Keratinocyte (primary cell): ENCODE data around the gene ALDH3B2. TPM values are rescaled to one million over a fixed set of nuclear protein-coding genes. Genes with fewer than 3 reads are reported as not detected.

Experiments
- DNase-seq: peaks from one replicate; pipeline ENCODE4 v3.0.0-alpha.2; 2011; ENCODE audit warnings: low read depth, missing footprints, low spot score
- FAIRE-seq: peaks from 2 replicates; lab custom pipeline; 2011; peaks lifted over from hg19 to GRCh38; lab: Jason Lieb, UNC
- H2AFZ ChIP-seq: 2 replicates; pipeline ENCODE4 v1.6.0; 2012; ENCODE audit warnings: low read length, control low read depth, inconsistent platforms; ENCODE audit not compliant: control insufficient read depth
- H3K27ac ChIP-seq: 2 replicates; pipeline ENCODE4 v1.5.1; 2011; ENCODE audit warnings: low read length; ENCODE audit not compliant: control insufficient read depth, insufficient read depth
- H3K27me3 ChIP-seq: 3 replicates; pipeline ENCODE4 v1.6.0; 2011; ENCODE audit warnings: low read length; ENCODE audit not compliant: control insufficient read depth, insufficient read depth; ENCODE audit errors: extremely low read depth
- H3K36me3 ChIP-seq, 2 experiments: 2 replicates in 1 of 2; 3 replicates in 1 of 2; pipeline ENCODE4 v1.5.1; 2011; ENCODE audit warnings: low read length in 2 of 2, mild to moderate bottlenecking in 1 of 2; ENCODE audit not compliant: control insufficient read depth in 2 of 2, insufficient read depth in 2 of 2; ENCODE audit errors: extremely low read depth in 1 of 2
- H3K4me1 ChIP-seq: 3 replicates; pipeline ENCODE4 v1.5.1; 2011; ENCODE audit warnings: low read length; ENCODE audit not compliant: control insufficient read depth, insufficient read depth; ENCODE audit errors: extremely low read depth
- H3K4me2 ChIP-seq: 3 replicates; pipeline ENCODE4 v1.6.0; 2011; ENCODE audit warnings: low read depth, low read length; ENCODE audit not compliant: control insufficient read depth, insufficient read depth; ENCODE audit errors: extremely low read depth
- H3K4me3 ChIP-seq, 3 experiments: fragments of 200-600 bp in 1 of 3; sonication (generic) in 1 of 3; 2 replicates in 2 of 3; 3 replicates in 1 of 3; pipeline ENCODE4 v1.5.1; 2011 to 2016; ENCODE audit warnings: low read length in 3 of 3, mild to moderate bottlenecking in 3 of 3, control low read depth in 2 of 3, inconsistent platforms in 1 of 3, low read depth in 1 of 3, mixed read lengths in 1 of 3, mixed run types in 1 of 3, moderate library complexity in 1 of 3; ENCODE audit not compliant: control insufficient read depth in 2 of 3, insufficient read depth in 2 of 3; ENCODE audit errors: extremely low read depth in 1 of 3
- H3K79me2 ChIP-seq: 2 replicates; pipeline ENCODE4 v1.6.0; 2012; ENCODE audit warnings: low read length; ENCODE audit not compliant: control insufficient read depth, insufficient read depth
- H3K9ac ChIP-seq: 3 replicates; pipeline ENCODE4 v1.6.0; 2011; ENCODE audit warnings: low read length; ENCODE audit not compliant: control insufficient read depth, insufficient read depth; ENCODE audit errors: extremely low read depth
- H3K9me1 ChIP-seq: 3 replicates; pipeline ENCODE4 v1.6.0; 2011; ENCODE audit warnings: low read length; ENCODE audit not compliant: control insufficient read depth, insufficient read depth; ENCODE audit errors: extremely low read depth
- H3K9me3 ChIP-seq: 2 replicates; pipeline ENCODE4 v1.5.1; 2012; ENCODE audit warnings: low read depth, low read length; ENCODE audit not compliant: control insufficient read depth
- H4K20me1 ChIP-seq: 3 replicates; pipeline ENCODE4 v1.6.0; 2011; ENCODE audit warnings: low read length; ENCODE audit not compliant: control insufficient read depth, insufficient read depth; ENCODE audit errors: extremely low read depth
- CTCF ChIP-seq, 3 experiments: IDR thresholded peaks in 1 of 3; conservative IDR thresholded peaks in 1 of 3; optimal IDR thresholded peaks in 1 of 3; 2 replicates in 2 of 3; 3 replicates in 1 of 3; pipeline versions ENCODE3 to v1.5.1; 2011; ENCODE audit warnings: low read length in 3 of 3, mild to moderate bottlenecking in 3 of 3, moderate library complexity in 2 of 3, control low read depth in 1 of 3, inconsistent platforms in 1 of 3; ENCODE audit not compliant: insufficient read depth in 2 of 3; ENCODE audit errors: extremely low read depth in 1 of 3
- EZH2 ChIP-seq: IDR thresholded peaks from one replicate; pipeline ENCODE4 v1.6.1; 2012; ENCODE audit warnings: inconsistent platforms, mild to moderate bottlenecking, low read length, moderate library complexity
- dilution Hi-C: fragments of 300-500 bp; cut with MboI; formaldehyde crosslinking; loops from one replicate; pipeline ENCODE4 v1.7.0; 2020; ENCODE audit warnings: low sequenced_read_pairs; ENCODE audit not compliant: extremely low pct_ligation_motif_present
- polyA plus RNA-seq, 5 experiments: library from polyadenylated mRNA; depleted of rRNA in 3 of 5; stranded (reverse) in 3 of 5; stranded (forward) in 1 of 5; unstranded in 1 of 5; fragments of >200 nt; gene quantifications; 1 replicate in 1 of 5; 2 replicates in 3 of 5; 3 replicates in 1 of 5; pipeline versions ENCODE4 v1.2.1 to v1.2.3, GENCODE V29; 2011 to 2012; ENCODE audit warnings: missing spikeins in 2 of 5, low read depth in 1 of 5, low replicate concordance in 1 of 5

Gene ALDH3B2
- polyA plus RNA-seq, 1 donor (not counting 4 experiments of a cell fraction or from before 2014, with no cell fraction given), result 0.67 TPM

GRCh38 chr11:67648140-67648795 is 26.2 kb downstream of the ALDH3B2 start:
- Histone ChIP-seq H3K4me1 (peaks cover 6% of the 10 kb centered on the region), H4K20me1 (no peaks in the 10 kb centered on the region), H3K79me2 (no peaks in the 10 kb centered on the region), H3K36me3 (no peaks in the 10 kb centered on the region), H3K9me1 (no peaks in the 10 kb centered on the region), H3K9ac (no peak overlapping the region), H3K9me3 (no peaks in the 10 kb centered on the region), H3K4me3 (no peak overlapping the region), H2AFZ (no peak overlapping the region), H3K4me2 (no peak overlapping the region), H3K27me3 (no peaks in the 10 kb centered on the region), H3K27ac (no peak overlapping the region)
- dilution Hi-C loops, result no loop called here
- DNase-seq, result no peak
- FAIRE-seq, result no peak
- TF ChIP-seq CTCF (optimal IDR thresholded peaks at IDR 0.05 in 1 of 3, IDR thresholded peaks at IDR 0.05 in 1 of 3, conservative IDR thresholded peaks at IDR 0.05 in 1 of 3; ENCODE audit: extremely low read depth in 1 of 3, insufficient read depth in 2 of 3, low read length in 3 of 3) (no peak), EZH2 (no peak)

- DNase-seq (no peak), FAIRE-seq (no peak)
- TF ChIP-seq CTCF (optimal IDR thresholded peaks at IDR 0.05 in 1 of 3, IDR thresholded peaks at IDR 0.05 in 1 of 3, conservative IDR thresholded peaks at IDR 0.05 in 1 of 3; ENCODE audit: extremely low read depth in 1 of 3, insufficient read depth in 2 of 3, low read length in 3 of 3) (no peak), EZH2 (no peak)
- peaks cover 4% of the 10 kb centered on the region for H3K4me1 ChIP-seq
- H3K36me3 ChIP-seq, result no peaks in the 10 kb centered on the region
- no peak overlapping the region for H3K4me2 ChIP-seq
- no peaks in the 10 kb centered on the region for H4K20me1 ChIP-seq
- H3K27me3 ChIP-seq, result no peaks in the 10 kb centered on the region
- H3K9me1 ChIP-seq, result no peaks in the 10 kb centered on the region
- dilution Hi-C loops, result no loop called here
- no peak overlapping the region for H3K9ac ChIP-seq
- no peaks in the 10 kb centered on the region for H3K79me2 ChIP-seq
- H3K4me3 ChIP-seq, result no peak overlapping the region
- H3K27ac ChIP-seq, result no peak overlapping the region
- H2AFZ ChIP-seq, result no peak overlapping the region
- H3K9me3 ChIP-seq, result no peaks in the 10 kb centered on the region
Observed at GRCh38 chr11:67647471-67647870, 27.0 kb downstream of the ALDH3B2 start.
